HG03558 (cell line): ENCODE measurements around the gene RNLS.

Experiments used
- ATAC-seq: cut with Tn5 transposase; IDR thresholded peaks from one replicate; pipeline ENCODE4 v1.9.1; 2021; ENCODE audit warnings: moderate number of reproducible peaks; ENCODE audit not compliant: unreplicated experiment; ENCODE audit errors: extremely low read depth

RNLS gene

DNA sequence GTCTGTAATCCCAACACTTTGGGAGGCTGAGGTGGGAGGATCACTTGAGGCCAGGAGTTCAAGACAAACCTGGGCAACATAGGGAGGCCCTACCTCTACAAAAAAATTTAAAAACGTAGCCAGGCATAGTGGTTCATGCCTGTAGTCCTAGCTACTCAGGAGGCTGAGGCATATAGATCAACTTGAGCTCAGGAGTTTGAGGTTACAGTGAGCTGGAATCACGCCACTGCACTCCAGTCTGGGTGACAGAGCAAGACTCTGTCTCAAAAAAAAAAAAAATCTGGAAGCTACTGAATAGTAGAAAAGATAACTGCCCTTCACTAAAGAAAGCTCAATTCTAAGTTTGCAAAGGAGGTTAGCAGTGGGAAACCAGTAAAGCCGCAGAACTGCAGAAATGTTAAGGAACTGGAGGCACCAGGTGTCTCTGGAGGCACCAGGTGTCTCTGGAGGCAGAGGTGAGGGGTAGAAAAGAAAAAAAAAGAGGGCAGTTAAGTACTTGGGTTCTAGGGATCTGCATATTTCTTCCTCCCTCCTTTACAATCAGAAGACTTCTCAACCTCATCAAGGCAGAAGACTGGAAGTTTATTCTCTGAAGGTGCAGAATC is 56.5 kb downstream of the RNLS start:
- no peak for ATAC-seq

DNA sequence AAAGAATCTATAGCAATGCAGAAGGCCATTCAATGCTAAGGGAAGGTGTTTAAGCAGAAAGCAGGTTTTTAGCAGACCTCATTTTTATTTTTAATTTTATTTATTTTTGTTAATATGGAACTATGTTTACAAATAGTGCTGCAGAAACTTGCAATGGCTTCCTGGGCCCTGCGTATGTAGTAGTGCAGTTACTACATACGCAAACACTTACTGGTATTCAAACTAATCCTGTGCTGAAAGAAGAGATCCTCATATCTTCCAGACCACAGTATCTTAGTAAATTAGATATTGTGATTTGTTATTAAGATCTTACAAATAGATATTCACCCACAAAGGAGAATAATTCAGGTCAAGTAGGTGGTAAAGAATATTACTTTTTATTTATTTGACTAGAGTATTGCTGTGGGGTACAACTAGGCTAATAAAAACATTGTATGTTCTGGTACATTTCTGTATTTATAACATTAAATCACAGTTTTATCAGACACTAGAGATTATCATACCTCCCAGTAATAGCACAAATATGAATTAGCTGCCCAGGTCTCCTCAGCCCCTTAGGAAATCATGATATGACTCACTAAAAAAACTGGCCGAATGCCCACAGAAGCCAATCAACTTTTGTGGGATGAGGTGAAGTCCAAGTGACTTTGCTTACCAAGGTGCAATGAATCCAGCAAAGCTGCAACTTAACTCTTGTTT is 57.6 kb downstream of the RNLS start:
- ATAC-seq: no peak

DNA sequence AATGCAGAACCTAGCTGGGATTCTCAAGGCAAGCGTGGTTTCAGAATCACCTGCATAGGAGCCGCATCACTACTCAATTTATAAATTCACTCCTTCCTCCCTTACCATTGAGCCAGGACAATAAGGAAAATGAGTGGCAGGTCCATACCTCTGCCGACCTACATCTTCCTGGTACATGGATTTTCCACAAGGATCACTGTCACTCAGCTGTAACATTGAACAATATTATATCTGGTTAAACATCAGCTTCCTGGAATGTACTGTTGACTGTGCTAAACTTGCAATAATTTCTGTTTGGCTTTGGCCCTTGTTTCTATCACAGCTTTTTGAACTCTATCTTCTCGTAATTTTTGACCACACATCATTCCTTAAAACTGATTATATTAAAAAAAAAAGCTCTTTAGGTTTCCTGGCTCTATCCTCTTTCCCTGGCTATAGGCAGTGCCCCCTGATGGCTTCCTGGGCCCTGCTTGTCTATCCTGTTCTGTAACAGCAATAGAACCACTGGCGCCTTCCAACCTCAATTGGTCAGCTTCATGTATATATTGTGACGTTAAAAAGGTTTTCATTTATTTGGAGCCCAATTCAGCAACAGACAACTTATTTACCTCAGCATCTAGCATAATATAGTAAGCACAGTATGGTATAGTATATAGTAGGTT is 59.2 kb downstream of the RNLS start:
- no peak for ATAC-seq

DNA sequence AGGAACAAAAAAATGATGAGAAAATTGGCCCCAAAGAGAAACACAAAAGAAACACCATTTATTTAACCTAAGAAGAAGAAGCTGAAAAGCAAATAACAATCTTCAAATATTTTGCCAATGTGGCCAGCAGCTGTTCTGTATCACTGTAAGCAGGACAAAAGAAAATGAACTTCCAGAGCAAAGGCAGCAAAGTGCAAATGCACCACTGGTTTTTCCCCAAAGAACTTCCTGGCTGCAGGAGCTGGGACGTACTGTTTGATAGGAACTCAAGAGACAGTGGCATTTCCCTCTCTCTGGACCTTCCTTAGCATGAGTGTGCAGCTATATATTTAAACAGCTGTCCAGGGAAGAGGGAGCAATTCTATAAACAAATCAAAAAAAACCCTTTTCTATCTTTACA is 60.4 kb downstream of the RNLS start:
- ATAC-seq: no peak

DNA sequence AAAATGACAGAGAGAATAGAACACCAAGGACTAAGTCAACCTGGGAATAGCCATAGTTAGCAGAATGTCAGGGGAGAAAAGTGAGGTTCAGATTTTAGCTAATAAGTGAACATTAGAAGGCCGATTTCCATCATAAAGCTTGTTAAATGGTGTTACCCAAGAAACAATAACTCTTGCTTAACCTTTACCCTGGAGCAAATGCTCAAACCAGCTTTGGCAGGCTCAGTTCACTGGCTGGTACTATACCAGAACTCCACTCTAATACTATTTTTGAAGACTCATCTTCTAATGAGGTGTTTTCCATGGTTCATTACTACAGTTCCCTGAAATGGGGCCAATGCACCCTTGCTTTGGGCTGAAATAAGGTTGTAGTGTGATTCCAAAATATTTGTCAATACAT is 61.3 kb downstream of the RNLS start:
- no peak for ATAC-seq

DNA sequence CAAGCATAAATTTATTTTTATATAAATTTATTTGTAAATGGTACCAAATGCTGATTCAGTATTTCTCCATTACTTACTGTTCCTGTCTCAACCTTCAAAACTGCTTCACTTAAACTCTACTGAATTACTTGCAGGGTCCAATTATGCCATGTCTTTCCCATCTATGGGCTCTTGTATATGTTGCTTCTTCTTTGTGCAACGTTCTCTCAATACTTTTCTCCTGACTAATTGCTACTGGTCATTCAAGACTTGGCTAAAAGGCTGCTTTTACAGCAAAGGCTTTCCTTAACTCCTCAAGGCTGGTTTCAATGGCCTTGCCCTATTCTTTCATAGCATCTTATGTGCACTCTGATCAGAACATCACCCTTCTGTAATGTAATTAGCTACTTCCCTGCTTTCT is 67.9 kb downstream of the RNLS start:
- no peak for ATAC-seq

DNA sequence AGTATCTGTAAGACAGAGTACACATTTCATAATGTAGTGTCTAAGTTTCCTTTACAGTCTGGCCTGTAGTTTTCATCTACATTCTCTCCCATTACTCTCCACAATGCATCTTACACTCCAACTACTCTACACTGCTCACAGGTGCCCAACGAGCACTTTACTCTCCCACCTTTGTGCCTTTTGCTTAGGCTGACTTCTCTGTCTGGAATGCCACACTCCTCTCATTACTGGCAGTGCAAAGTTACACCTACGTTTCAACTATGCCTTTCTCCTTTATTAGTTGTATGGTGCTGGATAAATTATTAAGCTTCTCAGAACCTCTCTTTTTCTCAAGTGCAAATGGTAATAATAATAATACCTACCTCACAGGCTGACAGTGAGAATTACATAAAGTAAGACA is 70.5 kb downstream of the RNLS start:
- ATAC-seq: no peak

DNA sequence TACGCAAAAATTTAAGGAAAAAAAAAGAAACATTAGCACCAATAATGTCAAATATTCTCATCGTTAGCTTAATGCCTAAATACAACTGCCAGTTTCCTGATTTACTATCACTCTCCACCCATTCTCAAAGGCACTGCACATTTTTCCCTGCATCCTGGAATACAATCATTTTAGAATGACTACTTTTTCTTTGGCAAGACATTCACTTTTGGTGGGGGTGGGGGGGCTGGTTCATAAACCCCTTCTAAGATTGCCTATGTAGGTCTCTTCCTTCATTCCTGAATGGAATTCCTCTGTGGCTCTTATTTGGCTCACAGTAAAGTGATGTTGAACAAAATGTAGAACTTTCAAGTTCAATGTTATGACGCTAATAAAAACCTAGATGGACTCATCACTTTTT is 74.3 kb downstream of the RNLS start:
- no peak for ATAC-seq

DNA sequence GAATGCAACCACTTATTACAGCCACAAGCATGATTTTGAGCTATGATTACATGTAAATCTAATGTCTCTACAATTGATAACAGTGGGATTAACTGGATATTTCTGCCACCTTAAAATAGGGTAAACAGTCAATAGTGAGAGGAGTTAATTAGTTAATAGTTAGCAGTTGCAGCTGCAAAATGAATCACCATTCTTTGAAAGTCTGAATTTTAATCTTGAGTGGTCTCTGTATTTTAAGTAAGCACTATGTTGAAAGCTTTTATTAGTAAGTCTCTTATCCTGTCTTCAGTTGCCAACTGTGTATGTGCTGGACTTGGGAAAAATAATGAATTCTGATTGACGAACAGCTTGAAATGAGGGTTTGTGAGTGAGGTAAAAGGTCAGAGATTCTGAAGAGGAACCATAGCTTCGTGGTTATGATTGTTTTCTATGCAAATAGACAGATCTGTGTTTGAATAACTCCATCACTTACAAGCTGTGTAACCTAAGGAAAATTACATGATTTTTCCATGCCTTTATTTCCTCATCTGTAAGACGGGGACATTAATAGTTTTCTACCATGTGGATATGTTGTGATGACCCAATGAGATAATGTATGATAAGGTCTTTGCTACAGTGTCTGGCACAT is 75.2 kb downstream of the RNLS start:
- no peak for ATAC-seq

DNA sequence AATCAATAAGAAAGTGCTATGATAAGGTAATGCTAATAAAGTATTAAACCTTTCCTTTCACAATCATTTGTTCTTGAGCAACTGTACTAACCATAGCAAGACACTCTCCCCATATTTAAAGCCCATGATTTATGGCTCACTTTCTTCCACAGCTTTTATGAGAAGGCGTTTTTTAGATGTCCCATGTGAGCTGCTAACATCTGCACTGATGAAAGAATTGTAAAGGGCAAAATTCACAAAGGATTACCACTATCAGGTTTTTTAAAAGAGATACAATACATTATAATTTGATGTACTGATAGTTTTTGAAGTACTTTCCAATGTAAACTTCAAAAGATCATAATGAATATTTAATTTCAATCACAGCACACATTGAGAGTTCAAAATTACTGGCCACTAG is 75.7 kb downstream of the RNLS start:
- ATAC-seq: no peak

DNA sequence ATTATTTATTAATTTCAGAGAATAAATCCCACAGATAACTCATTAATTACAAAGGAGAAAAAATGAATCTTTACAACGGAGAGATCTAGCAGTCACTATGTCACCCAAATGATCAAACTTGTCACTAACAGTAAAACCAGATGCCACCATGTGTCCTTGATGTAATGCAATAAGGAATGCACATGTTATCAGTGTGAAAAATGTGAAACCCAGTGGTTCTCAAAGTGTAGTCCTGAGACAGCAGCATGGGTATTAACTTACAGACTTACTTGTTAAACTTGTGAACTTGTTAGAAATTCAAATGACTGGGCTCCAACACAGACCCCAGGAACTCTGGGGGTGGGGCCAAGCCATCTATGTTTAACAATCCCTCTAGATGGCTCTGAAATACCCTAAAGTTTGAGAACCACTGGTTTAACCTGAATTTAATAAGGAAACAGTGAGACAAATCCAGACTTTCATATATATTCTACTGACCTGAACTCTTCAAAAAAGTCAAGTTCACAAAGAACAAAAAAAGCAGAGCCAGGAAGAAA is 77.4 kb downstream of the RNLS start:
- ATAC-seq: no peak

DNA sequence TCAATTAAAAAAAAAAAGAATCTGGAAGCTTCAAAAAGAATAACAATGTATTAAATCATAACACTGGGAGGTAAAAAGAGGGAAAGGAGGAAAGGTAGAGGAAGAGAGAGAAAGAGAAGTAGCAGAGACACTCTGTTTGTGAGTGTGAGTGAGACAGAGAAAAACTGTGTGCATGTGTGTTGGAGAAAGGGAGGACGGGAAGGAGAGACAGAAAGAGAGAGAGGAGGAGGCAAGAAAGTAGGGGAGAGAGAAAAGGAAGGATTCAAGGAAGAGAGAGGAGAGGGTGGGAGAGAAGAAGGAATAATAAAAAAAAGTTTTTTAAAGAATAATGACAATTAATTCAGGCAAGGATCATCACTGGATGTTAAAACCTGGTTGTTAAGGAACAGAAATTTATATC is 77.9 kb downstream of the RNLS start:
- no peak for ATAC-seq

DNA sequence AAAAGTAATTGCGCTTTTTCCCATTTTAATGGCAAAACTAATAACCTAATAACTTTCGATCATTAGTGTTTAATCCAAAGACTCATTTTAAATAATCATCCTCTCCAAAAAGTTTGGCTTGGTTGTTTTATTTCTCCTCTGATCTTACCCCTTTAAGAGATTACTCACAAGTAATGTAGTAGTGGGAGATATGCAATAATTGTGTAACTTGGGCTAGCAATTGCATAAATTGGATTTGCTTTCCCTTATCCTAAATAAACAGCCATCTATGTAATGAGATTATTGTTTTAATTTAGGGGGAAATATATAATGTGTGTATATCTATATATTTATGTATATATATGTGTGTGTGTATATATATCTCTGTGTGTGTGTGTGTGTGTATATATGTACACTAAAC is 82.5 kb downstream of the RNLS start:
- ATAC-seq: no peak

DNA sequence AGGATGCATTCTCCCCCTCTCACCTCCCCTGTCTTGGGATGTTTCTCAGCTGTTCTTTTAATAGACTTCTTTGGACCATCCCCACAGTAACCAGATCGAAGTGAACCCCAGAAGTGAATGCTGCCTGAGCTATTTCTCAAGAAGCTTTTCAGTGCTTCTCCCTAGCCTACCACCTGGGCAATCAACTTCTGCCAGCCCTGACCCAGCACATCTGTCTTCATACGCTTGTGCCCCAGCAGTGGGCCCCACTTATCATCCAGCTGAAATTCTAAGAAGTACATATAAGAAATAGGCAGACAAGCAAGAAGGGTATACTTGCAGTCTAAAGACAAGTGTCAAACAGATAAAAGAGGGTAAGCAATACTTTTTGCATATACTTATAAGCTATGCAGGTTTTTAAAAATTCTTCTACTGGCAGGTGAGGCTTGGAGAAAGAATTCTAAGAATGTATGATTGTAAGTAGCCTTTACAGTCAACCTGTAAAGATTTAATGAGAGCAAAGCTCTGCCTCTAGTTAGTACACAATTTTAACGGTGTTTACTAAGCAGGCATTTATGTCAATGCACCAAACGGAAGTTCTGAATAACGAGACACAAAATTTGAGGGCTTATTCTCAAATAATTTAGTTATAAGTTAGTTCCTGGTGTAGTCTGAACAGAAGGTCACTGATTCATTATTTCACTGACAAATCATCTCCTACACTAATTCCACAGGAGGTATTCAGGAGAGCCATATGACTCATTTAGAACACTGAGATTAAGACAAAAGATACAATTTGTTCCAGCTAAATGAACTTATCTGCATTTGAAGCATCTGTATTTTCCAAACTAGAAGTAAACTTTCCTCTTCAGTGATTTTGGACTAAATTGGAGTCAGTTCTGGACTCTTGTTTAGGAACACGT is 83.3 kb downstream of the RNLS start:
- no peak for ATAC-seq

DNA sequence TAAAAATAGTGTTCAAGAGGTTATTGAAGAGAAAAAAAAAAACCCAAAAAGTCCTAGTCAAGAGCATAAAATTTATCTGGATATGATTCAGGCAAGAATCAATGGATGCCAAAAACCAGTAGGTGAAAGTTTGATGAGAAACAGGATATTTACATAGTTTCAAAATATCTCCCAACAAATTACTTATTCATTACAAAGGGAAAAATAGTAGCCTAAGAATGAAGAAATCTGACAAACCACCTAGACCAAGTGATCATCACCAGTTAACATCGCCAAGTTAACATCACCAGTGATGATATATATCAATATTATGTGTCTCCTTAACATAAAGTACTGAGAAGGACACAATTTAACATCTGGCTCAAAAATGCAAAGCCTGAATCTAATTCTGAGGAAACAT is 85.2 kb downstream of the RNLS start:
- ATAC-seq: no peak

DNA sequence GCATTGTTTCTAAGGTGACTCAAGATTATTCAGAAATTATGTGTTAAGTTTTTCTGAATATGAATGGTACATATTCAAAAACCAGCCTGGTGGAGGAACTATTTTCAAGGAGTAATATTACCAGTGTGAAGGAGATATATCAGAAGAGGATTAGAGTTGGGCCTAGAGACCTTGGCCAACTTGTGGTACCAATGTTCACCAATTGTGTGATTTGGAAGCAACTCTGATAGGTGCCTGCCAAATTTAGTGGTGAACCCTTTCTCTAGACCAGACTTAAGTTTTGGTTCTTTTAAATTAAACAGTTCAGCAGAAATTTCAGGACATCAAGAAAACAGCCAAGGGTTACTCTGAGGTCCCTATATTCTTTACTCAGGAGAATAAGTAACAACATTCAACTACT is 88.6 kb downstream of the RNLS start:
- ATAC-seq: no peak

DNA sequence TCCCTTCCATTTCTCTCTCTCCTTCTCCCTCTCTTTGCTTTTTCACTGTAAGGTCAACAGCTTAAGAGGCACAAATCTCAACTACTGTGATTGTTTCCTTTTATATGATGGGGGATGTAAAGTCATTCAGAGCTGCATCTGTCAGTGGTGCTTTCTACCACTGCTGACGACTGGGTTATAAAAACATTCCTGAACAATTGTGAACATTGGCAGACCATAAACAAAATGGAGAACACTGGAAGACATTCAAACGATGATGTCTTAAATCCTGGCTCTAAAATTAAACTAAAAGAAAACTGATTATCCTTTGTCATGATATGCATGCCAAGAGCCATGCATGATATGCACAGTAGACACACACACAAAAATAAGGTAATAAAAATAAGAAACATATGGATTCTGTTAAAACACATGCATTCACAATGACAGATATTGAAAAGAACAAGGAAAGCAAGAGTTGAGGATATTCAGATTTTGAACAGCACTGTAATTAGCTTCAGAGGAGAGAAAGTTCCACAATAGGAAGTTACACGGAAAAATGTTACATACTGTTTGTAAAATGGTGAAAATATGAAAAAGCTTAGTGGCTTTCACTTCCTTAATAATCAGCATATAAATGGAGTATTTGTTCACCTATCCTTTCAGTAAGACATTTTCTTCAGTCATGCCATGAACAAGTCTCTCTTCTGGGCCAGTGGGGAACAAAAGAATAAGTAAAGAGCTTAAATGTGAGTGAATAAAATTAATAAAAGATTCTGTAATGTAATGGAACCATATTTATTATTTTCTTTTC is 89.2 kb downstream of the RNLS start:
- no peak for ATAC-seq

DNA sequence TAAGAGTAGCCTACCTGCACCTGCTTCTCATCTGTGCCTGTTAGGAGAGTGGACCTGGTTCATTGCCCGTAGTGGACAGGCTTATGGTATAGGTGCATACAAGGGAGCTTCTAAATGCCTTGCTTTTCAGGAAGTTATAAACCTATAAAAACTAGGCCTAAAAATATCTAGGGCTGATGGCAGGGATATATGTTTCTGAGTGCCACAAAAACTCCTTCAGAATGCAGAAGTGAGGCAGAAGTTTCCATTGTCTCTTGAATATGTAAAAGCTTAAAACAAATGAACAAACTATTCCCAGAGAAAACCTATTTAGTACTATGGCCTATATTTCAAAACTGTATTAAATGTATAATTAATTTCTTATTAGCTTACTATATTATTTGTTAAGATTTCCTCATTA is 91.8 kb downstream of the RNLS start:
- ATAC-seq: no peak

DNA sequence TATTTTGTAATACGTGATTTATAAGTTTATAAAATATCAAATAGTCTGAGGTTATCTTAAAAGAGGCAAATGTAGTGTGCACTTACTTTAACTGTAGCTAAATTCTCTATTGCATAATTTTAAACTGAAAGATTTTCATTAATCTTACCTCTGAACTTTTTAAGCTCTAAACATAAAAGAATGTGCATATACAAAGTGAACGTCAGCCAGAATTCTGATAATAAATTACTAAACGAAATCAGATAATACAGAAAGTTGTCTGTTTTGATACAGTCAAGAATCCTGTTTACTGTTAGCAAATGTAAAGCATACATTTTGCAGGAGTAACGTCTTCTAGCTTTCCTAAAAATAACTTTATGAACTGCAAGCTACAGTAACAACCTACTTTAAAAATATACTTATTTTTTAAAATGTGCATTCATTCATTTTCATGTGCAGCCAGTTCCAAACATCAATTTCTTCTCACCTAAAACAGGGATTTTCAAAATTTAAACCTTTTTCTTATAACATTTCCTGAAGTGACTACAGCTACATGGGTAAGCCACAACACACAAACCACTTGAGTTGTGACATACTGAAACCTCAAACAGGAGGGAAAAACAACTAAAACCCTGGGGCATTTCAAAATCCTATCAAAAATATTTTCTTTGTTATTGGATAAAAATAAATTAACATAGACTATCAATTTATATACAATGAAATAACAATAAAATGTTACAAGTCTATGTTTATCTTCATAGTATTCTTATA is 92.7 kb downstream of the RNLS start:
- no peak for ATAC-seq
